ENCODE results near the gene KHDRBS2.

The KHDRBS2 gene

GRCh38 chr6:62043084-62043483, 242.9 kb downstream of the KHDRBS2 start:
- TF ChIP-seq, protein P1, sequence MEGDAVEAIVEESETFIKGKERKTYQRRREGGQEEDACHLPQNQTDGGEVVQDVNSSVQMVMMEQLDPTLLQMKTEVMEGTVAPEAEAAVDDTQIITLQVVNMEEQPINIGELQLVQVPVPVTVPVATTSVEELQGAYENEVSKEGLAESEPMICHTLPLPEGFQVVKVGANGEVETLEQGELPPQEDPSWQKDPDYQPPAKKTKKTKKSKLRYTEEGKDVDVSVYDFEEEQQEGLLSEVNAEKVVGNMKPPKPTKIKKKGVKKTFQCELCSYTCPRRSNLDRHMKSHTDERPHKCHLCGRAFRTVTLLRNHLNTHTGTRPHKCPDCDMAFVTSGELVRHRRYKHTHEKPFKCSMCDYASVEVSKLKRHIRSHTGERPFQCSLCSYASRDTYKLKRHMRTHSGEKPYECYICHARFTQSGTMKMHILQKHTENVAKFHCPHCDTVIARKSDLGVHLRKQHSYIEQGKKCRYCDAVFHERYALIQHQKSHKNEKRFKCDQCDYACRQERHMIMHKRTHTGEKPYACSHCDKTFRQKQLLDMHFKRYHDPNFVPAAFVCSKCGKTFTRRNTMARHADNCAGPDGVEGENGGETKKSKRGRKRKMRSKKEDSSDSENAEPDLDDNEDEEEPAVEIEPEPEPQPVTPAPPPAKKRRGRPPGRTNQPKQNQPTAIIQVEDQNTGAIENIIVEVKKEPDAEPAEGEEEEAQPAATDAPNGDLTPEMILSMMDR (IDR thresholded peaks at IDR 0.05; ENCODE audit: insufficient read depth, low read depth, low read length, missing control alignments), result no peak

DNA sequence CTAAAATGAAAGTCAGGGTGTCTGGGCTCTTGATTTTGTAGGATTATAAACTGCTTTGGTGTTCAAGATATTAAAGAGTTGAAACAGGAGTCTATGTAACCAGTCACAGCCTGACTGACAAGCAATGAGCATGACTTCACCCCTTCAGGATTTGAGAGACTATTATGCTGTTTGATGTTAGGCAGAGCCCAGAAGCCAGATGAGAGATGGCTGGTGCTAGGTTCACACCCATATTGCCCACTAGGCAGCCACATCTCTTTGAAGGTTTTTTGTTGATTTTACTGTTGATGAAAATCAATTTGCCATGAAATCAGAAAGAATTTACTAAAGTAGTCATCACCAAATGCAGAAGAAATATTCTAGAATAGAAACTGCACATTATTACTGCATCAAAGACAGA, 243.6 kb downstream of the KHDRBS2 start:
- no peak overlapping the region for H3K4me3 ChIP-seq (ENCODE audit: low read depth, low read length)
- no peak for DNase-seq (ENCODE audit: low read depth)
- TF ChIP-seq, protein P1 (IDR thresholded peaks at IDR 0.05; ENCODE audit: insufficient read depth, low read depth, low read length, missing control alignments), result no peak

More at GRCh38 chr6:62043084-62043483, 242.9 kb downstream of the KHDRBS2 start:
- H3K4me3 ChIP-seq (ENCODE audit: low read depth, low read length), result no peak overlapping the region
- no peak for DNase-seq (ENCODE audit: low read depth)

- TF ChIP-seq, protein P1 (IDR thresholded peaks at IDR 0.05; ENCODE audit: insufficient read depth, low read depth, low read length, missing control alignments), result no peak
- DNase-seq (ENCODE audit: low read depth), result no peak
- H3K4me3 ChIP-seq (ENCODE audit: low read depth, low read length), result no peak overlapping the region
These were observed 246.4 kb downstream of the KHDRBS2 start for GRCh38 chr6:62039605-62040004.

DNA sequence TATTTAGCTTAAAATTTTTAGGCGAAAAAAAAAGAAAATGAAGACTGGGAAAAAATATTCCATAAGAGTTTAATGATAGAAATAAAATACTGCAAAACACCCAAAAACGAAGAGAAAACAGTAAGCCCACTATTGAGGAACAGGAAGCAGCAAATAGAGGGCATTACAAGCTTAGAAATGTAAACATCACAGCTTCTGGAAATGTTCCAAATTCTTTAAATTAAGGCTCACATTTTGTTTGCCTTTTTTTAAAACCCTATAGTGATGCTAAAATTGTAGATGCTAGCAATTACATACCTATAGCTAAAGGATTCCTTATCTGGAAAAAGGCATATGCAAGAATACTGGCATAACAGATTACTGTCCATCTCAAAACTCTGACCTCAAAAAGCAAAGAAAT, 248.6 kb downstream of the KHDRBS2 start:
- DNase-seq (ENCODE audit: low read depth), result no peak
- TF ChIP-seq, protein P1 (IDR thresholded peaks at IDR 0.05; ENCODE audit: insufficient read depth, low read depth, low read length, missing control alignments), result no peak
- H3K4me3 ChIP-seq (ENCODE audit: low read depth, low read length), result no peak overlapping the region

DNA sequence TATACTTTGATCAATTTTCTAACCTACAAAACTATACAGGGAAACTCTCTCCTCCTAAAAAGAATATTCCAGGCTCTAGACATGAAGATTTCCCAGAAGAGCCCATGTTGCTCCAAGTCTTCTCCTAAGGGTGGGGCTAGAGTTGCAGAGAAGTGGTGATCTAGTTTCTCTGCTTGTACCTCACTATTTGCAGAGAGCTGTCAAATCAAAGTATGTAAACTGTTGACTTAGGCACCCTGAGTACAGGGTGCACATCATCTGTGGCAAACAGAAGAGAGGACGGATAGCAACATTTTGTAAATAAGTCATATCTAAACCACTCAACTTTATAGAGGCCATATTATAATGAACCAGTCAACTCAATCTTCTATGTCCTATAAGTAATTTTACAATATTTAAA, 250.1 kb downstream of the KHDRBS2 start:
- DNase-seq (ENCODE audit: low read depth), result no peak
- no peak overlapping the region for H3K4me3 ChIP-seq (ENCODE audit: low read depth, low read length)
- TF ChIP-seq, protein P1 (IDR thresholded peaks at IDR 0.05; ENCODE audit: insufficient read depth, low read depth, low read length, missing control alignments), result no peak

GRCh38 chr6:62013719-62014118, 272.3 kb downstream of the KHDRBS2 start:
- TF ChIP-seq, protein P1 (IDR thresholded peaks at IDR 0.05; ENCODE audit: insufficient read depth, low read depth, low read length, missing control alignments), result no peak
- no peak overlapping the region for H3K4me3 ChIP-seq (ENCODE audit: low read depth, low read length)
- no peak for DNase-seq (ENCODE audit: low read depth)

GRCh38 chr6:62009445-62009844, 276.6 kb downstream of the KHDRBS2 start:
- DNase-seq (ENCODE audit: low read depth), result no peak
- TF ChIP-seq, protein P1 (IDR thresholded peaks at IDR 0.05; ENCODE audit: insufficient read depth, low read depth, low read length, missing control alignments), result no peak
- no peak overlapping the region for H3K4me3 ChIP-seq (ENCODE audit: low read depth, low read length)
